Keratinocyte (primary cell): Measurements from ENCODE around the gene SLC18A2. TPM values are rescaled to one million over a fixed set of nuclear protein-coding genes. Genes with fewer than 3 reads are reported as not detected.

Source experiments
- DNase-seq: peaks from one replicate; pipeline ENCODE4 v3.0.0-alpha.2; 2011; ENCODE audit warnings: low read depth, missing footprints, low spot score
- FAIRE-seq: peaks from 2 replicates; lab custom pipeline; 2011; peaks lifted over from hg19 to GRCh38; lab: Jason Lieb, UNC
- H2AFZ ChIP-seq: 2 replicates; pipeline ENCODE4 v1.6.0; 2012; ENCODE audit warnings: low read length, control low read depth, inconsistent platforms; ENCODE audit not compliant: control insufficient read depth
- H3K27ac ChIP-seq: 2 replicates; pipeline ENCODE4 v1.5.1; 2011; ENCODE audit warnings: low read length; ENCODE audit not compliant: control insufficient read depth, insufficient read depth
- H3K27me3 ChIP-seq: 3 replicates; pipeline ENCODE4 v1.6.0; 2011; ENCODE audit warnings: low read length; ENCODE audit not compliant: control insufficient read depth, insufficient read depth; ENCODE audit errors: extremely low read depth
- H3K36me3 ChIP-seq, 2 experiments: 2 replicates in 1 of 2; 3 replicates in 1 of 2; pipeline ENCODE4 v1.5.1; 2011; ENCODE audit warnings: low read length in 2 of 2, mild to moderate bottlenecking in 1 of 2; ENCODE audit not compliant: control insufficient read depth in 2 of 2, insufficient read depth in 2 of 2; ENCODE audit errors: extremely low read depth in 1 of 2
- H3K4me1 ChIP-seq: 3 replicates; pipeline ENCODE4 v1.5.1; 2011; ENCODE audit warnings: low read length; ENCODE audit not compliant: control insufficient read depth, insufficient read depth; ENCODE audit errors: extremely low read depth
- H3K4me2 ChIP-seq: 3 replicates; pipeline ENCODE4 v1.6.0; 2011; ENCODE audit warnings: low read depth, low read length; ENCODE audit not compliant: control insufficient read depth, insufficient read depth; ENCODE audit errors: extremely low read depth
- H3K4me3 ChIP-seq, 3 experiments: fragments of 200-600 bp in 1 of 3; sonication (generic) in 1 of 3; 2 replicates in 2 of 3; 3 replicates in 1 of 3; pipeline ENCODE4 v1.5.1; 2011 to 2016; ENCODE audit warnings: low read length in 3 of 3, mild to moderate bottlenecking in 3 of 3, control low read depth in 2 of 3, inconsistent platforms in 1 of 3, low read depth in 1 of 3, mixed read lengths in 1 of 3, mixed run types in 1 of 3, moderate library complexity in 1 of 3; ENCODE audit not compliant: control insufficient read depth in 2 of 3, insufficient read depth in 2 of 3; ENCODE audit errors: extremely low read depth in 1 of 3
- H3K79me2 ChIP-seq: 2 replicates; pipeline ENCODE4 v1.6.0; 2012; ENCODE audit warnings: low read length; ENCODE audit not compliant: control insufficient read depth, insufficient read depth
- H3K9ac ChIP-seq: 3 replicates; pipeline ENCODE4 v1.6.0; 2011; ENCODE audit warnings: low read length; ENCODE audit not compliant: control insufficient read depth, insufficient read depth; ENCODE audit errors: extremely low read depth
- H3K9me1 ChIP-seq: 3 replicates; pipeline ENCODE4 v1.6.0; 2011; ENCODE audit warnings: low read length; ENCODE audit not compliant: control insufficient read depth, insufficient read depth; ENCODE audit errors: extremely low read depth
- H3K9me3 ChIP-seq: 2 replicates; pipeline ENCODE4 v1.5.1; 2012; ENCODE audit warnings: low read depth, low read length; ENCODE audit not compliant: control insufficient read depth
- H4K20me1 ChIP-seq: 3 replicates; pipeline ENCODE4 v1.6.0; 2011; ENCODE audit warnings: low read length; ENCODE audit not compliant: control insufficient read depth, insufficient read depth; ENCODE audit errors: extremely low read depth
- EZH2 ChIP-seq: IDR thresholded peaks from one replicate; pipeline ENCODE4 v1.6.1; 2012; ENCODE audit warnings: inconsistent platforms, mild to moderate bottlenecking, low read length, moderate library complexity
- dilution Hi-C: fragments of 300-500 bp; cut with MboI; formaldehyde crosslinking; loops from one replicate; pipeline ENCODE4 v1.7.0; 2020; ENCODE audit warnings: low sequenced_read_pairs; ENCODE audit not compliant: extremely low pct_ligation_motif_present
- polyA plus RNA-seq, 5 experiments: library from polyadenylated mRNA; depleted of rRNA in 3 of 5; stranded (reverse) in 3 of 5; stranded (forward) in 1 of 5; unstranded in 1 of 5; fragments of >200 nt; gene quantifications; 1 replicate in 1 of 5; 2 replicates in 3 of 5; 3 replicates in 1 of 5; pipeline versions ENCODE4 v1.2.1 to v1.2.3, GENCODE V29; 2011 to 2012; ENCODE audit warnings: missing spikeins in 2 of 5, low read depth in 1 of 5, low replicate concordance in 1 of 5
- TF ChIP-seq, protein P1 (sequence below), 3 experiments: IDR thresholded peaks in 1 of 3; conservative IDR thresholded peaks in 1 of 3; optimal IDR thresholded peaks in 1 of 3; 2 replicates in 2 of 3; 3 replicates in 1 of 3; pipeline versions ENCODE3 to v1.5.1; 2011; ENCODE audit warnings: low read length in 3 of 3, mild to moderate bottlenecking in 3 of 3, moderate library complexity in 2 of 3, control low read depth in 1 of 3, inconsistent platforms in 1 of 3; ENCODE audit not compliant: insufficient read depth in 2 of 3; ENCODE audit errors: extremely low read depth in 1 of 3

Gene SLC18A2
- polyA plus RNA-seq, 1 donor (not counting 4 experiments of a cell fraction or from before 2014, with no cell fraction given): not detected

DNA sequence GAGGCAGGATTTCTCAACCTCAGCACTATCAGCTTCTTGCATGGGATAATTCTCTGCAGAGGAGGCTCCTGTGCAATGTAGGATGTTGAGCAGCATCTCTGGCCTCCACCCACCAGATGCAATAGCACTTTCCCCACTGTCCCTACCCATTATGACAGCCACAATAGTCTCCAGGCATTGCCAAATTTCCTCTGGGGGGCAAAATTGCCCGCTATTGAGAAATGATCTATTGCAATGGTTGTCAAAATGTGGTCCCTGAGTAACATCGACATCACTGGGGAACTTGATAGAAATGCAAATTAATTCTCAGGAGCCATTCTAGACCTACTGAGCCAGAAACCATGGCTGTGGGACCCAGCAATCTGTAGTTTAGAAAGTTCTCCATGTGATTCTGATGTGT lies 36.6 kb upstream of the SLC18A2 start:
- H3K4me3 ChIP-seq: no peak overlapping the region
- DNase-seq (no peak), FAIRE-seq (no peak)
- H3K4me2 ChIP-seq: no peak overlapping the region
- H4K20me1 ChIP-seq: no peaks in the 10 kb centered on the region
- no peaks in the 10 kb centered on the region for H3K79me2 ChIP-seq
- H3K27me3 ChIP-seq: peaks cover 5% of the 10 kb centered on the region
- no peaks in the 10 kb centered on the region for H3K9me3 ChIP-seq
- H3K4me1 ChIP-seq: no peaks in the 10 kb centered on the region
- H3K27ac ChIP-seq: no peak overlapping the region
- dilution Hi-C loops: no loop called here
- H3K9me1 ChIP-seq: no peaks in the 10 kb centered on the region
- no peak overlapping the region for H3K9ac ChIP-seq
- TF ChIP-seq, protein P1, sequence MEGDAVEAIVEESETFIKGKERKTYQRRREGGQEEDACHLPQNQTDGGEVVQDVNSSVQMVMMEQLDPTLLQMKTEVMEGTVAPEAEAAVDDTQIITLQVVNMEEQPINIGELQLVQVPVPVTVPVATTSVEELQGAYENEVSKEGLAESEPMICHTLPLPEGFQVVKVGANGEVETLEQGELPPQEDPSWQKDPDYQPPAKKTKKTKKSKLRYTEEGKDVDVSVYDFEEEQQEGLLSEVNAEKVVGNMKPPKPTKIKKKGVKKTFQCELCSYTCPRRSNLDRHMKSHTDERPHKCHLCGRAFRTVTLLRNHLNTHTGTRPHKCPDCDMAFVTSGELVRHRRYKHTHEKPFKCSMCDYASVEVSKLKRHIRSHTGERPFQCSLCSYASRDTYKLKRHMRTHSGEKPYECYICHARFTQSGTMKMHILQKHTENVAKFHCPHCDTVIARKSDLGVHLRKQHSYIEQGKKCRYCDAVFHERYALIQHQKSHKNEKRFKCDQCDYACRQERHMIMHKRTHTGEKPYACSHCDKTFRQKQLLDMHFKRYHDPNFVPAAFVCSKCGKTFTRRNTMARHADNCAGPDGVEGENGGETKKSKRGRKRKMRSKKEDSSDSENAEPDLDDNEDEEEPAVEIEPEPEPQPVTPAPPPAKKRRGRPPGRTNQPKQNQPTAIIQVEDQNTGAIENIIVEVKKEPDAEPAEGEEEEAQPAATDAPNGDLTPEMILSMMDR (optimal IDR thresholded peaks at IDR 0.05 in 1 of 3, IDR thresholded peaks at IDR 0.05 in 1 of 3, conservative IDR thresholded peaks at IDR 0.05 in 1 of 3; ENCODE audit: extremely low read depth in 1 of 3, insufficient read depth in 2 of 3, low read length in 3 of 3): no peak
- no peak for TF ChIP-seq EZH2
- H3K36me3 ChIP-seq: no peaks in the 10 kb centered on the region
- H2AFZ ChIP-seq: no peak overlapping the region

DNA sequence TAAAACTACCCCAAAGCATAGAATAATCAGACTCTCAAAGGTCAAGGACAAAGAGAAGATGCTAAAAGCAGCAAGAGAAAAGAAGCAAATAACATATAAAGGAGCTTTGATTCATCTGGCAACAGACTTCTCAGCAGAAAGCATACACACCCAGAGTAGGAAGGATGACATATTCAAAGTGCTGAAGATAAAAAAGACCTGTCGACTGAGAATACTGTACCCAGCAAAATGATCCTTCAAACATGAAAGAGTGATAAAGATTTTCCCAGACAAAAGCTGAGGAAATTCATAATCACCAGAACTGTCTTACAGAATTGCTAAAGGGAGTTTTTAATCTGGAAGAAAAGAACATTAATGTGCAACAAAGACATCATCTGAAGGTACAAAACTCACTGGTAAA lies 28.7 kb upstream of the SLC18A2 start:
- Histone ChIP-seq H3K4me3 (no peak overlapping the region), H4K20me1 (no peaks in the 10 kb centered on the region), H2AFZ (no peak overlapping the region), H3K4me2 (no peak overlapping the region), H3K27ac (no peak overlapping the region), H3K36me3 (no peaks in the 10 kb centered on the region), H3K9ac (no peak overlapping the region), H3K4me1 (peaks cover 6% of the 10 kb centered on the region), H3K27me3 (peaks cover 42% of the 10 kb centered on the region), H3K9me1 (no peaks in the 10 kb centered on the region), H3K9me3 (no peaks in the 10 kb centered on the region), H3K79me2 (no peaks in the 10 kb centered on the region)
- dilution Hi-C loops: no loop called here
- TF ChIP-seq, protein P1 (optimal IDR thresholded peaks at IDR 0.05 in 1 of 3, IDR thresholded peaks at IDR 0.05 in 1 of 3, conservative IDR thresholded peaks at IDR 0.05 in 1 of 3; ENCODE audit: extremely low read depth in 1 of 3, insufficient read depth in 2 of 3, low read length in 3 of 3): no peak
- TF ChIP-seq EZH2: no peak
- DNase-seq: no peak
- no peak for FAIRE-seq
